Measurements from ENCODE around the gene NUDT2. TPM values are rescaled to one million over a fixed set of nuclear protein-coding genes. Genes with fewer than 3 reads are reported as not detected.

NUDT2 gene
- total RNA-seq, 2 donors from 2014 or later: 25.6 to 28.4 TPM

DNA sequence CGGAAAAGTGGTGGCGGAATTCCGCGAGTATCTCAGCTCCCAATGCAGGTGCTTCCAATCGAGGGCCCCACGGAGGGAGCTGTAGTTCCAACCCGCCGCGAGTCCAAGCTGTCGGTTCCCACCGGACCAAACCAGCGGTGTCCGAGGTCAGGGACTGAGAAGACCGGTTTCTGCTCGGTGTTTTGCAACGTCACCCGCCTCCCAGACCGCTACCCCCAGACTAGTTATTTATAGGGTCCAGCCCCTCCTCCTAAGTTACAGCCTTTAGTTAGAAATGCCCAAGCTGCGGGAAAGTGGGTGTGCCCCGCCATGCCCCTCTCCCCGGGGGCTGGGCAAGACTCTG, 48.0 kb downstream of the NUDT2 start:
- Histone ChIP-seq H3K27ac (peak overlapping the region; percentile 94), H3K9me3 (no peaks in the 10 kb centered on the region), H3K4me3 (peak overlapping the region; percentile 63), H3K4me1 (peaks cover 8% of the 10 kb centered on the region), H3K27me3 (no peaks in the 10 kb centered on the region), H3K36me3 (no peaks in the 10 kb centered on the region), H3K9ac (ENCODE audit: low read depth in 2 of 2, low read length in 2 of 2) (peak overlapping the region in 1 of 2 donors; percentile 97)
- DNase-seq: peak; percentile 67
- intact Hi-C loops (cut with DNase I): loop anchor here (5.0 kb wide), 1 partner anchor 120 kb away; no protein-coding TSS in a partner anchor
- TF ChIP-seq, protein P1, sequence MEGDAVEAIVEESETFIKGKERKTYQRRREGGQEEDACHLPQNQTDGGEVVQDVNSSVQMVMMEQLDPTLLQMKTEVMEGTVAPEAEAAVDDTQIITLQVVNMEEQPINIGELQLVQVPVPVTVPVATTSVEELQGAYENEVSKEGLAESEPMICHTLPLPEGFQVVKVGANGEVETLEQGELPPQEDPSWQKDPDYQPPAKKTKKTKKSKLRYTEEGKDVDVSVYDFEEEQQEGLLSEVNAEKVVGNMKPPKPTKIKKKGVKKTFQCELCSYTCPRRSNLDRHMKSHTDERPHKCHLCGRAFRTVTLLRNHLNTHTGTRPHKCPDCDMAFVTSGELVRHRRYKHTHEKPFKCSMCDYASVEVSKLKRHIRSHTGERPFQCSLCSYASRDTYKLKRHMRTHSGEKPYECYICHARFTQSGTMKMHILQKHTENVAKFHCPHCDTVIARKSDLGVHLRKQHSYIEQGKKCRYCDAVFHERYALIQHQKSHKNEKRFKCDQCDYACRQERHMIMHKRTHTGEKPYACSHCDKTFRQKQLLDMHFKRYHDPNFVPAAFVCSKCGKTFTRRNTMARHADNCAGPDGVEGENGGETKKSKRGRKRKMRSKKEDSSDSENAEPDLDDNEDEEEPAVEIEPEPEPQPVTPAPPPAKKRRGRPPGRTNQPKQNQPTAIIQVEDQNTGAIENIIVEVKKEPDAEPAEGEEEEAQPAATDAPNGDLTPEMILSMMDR (IDR thresholded peaks at IDR 0.05): no peak

DNA sequence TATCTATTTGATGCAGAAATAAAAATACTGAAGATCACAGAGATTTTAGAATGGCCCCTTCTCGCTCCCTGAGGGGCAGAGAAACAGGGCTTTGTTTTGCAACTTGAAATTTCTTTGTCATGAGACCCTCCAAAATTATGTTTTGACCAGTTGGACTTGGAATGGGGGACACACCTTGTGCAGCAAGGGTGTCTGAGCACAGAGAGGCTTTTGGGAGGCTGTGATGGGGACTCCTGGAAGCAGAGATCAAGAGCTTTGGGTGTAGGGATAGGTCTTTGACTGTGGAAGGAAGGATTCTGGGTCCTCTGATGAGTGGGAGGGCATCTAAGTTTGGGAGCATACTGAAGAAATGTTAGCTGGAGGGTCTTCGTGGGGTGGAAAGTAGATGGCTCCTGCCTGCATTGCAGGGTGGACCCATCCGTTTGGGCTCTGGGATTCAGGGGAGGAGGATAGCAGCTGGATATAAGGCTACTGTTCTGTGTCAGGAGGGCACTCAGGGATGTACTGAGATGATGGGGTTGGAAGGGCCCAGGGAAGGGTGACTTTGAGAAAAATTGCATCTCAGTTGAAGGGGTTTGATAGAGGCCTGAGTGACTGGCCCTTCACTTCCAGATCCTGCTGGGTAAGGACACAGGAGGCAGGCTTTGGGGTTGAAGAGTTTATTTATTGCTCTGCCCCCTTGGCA, 49.1 kb downstream of the NUDT2 start:
- Histone ChIP-seq H3K9me3 (no peaks in the 10 kb centered on the region), H3K27ac (no peak overlapping the region), H3K4me1 (peaks cover 8% of the 10 kb centered on the region), H3K27me3 (no peaks in the 10 kb centered on the region), H3K9ac (ENCODE audit: low read depth in 2 of 2, low read length in 2 of 2) (no peak overlapping the region), H3K4me3 (no peak overlapping the region), H3K36me3 (no peaks in the 10 kb centered on the region)
- TF ChIP-seq, protein P1 (IDR thresholded peaks at IDR 0.05): no peak
- DNase-seq: no peak
- intact Hi-C loops (cut with DNase I): loop anchor here (1.0 to 5.0 kb wide), 2 partner anchors 47 to 121 kb away; no protein-coding TSS in a partner anchor

DNA sequence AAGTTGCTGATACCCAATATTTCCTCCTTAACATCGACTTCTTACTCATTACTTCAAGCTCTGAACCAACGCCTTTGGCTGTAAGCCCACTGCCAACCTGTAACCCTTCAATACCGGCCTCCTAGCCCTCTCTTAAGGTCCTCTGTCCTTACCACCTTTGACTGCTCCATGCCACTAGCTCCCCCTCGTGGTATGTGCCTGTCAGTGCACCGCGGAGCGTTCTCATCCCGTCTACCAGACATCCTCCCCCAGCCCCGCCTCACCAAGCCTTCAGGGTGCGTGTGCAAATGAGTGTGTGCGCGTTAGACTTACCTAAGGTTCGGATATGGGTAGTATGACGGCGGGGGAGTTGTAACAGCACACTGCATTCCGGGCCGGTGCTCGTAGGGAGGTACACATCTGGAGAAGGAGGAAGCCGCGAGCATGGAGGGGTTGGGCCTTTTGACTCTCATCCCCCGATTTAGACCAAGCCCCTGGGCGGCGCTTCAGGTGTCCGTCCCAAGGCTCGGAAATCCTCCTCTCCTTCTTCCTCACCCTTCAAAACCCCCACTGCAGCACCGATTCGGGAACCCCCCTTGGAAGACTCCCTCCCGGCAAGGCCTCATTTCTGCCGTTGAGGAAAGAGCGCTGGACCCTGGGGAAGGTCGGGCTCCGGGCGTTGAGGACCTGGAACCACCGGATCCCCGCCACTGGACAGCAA, 50.1 kb downstream of the NUDT2 start:
- peak overlapping the region; percentile 69 for H3K4me3 ChIP-seq
- intact Hi-C loops (cut with DNase I): loop anchor here (1.0 to 5.0 kb wide), 2 partner anchors 48 to 122 kb away; no protein-coding TSS in a partner anchor
- H3K27ac ChIP-seq: peak overlapping the region; percentile 34
- DNase-seq: peak; percentile 97
- peaks cover 8% of the 10 kb centered on the region for H3K4me1 ChIP-seq
- H3K9ac ChIP-seq (ENCODE audit: low read depth in 2 of 2, low read length in 2 of 2): peak overlapping the region in 1 of 2 donors; percentile 80
- H3K27me3 ChIP-seq: no peaks in the 10 kb centered on the region
- no peaks in the 10 kb centered on the region for H3K36me3 ChIP-seq
- H3K9me3 ChIP-seq: no peaks in the 10 kb centered on the region
- TF ChIP-seq, protein P1 (IDR thresholded peaks at IDR 0.05): peak; percentile 96

DNA sequence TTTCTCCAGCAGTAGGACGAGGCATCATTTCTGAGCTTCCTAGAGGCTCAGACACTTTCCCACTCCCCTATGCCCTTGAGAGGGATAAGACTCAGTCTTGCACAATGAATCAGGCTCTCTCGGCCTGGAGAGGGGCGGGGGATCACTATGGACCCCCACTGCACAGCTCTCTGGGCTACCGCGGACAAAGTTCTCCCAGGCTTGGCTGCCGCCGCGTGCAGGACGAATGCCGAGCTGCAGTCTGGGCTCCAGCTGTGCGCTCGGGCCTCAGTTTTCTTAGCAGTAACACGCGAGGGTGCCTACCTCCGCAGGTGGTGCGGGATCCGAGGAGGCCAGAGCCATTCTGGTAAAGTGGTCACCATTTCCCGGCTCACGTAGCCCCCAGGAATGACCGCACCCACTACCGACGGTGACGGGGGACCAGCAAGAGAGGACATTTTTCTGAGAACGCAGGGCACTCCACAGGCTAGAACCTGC, 50.7 kb downstream of the NUDT2 start:
- H3K27ac ChIP-seq: peak overlapping the region; percentile 34
- peak; percentile 42 for DNase-seq
- H3K27me3 ChIP-seq: no peaks in the 10 kb centered on the region
- no peaks in the 10 kb centered on the region for H3K36me3 ChIP-seq
- peak overlapping the region; percentile 69 for H3K4me3 ChIP-seq
- H3K4me1 ChIP-seq: peaks cover 8% of the 10 kb centered on the region
- intact Hi-C loops (cut with DNase I): no loop called here
- H3K9me3 ChIP-seq: no peaks in the 10 kb centered on the region
- TF ChIP-seq, protein P1 (IDR thresholded peaks at IDR 0.05): no peak
- peak overlapping the region; percentile 31 to 80 for H3K9ac ChIP-seq (ENCODE audit: low read depth in 2 of 2, low read length in 2 of 2)

DNA sequence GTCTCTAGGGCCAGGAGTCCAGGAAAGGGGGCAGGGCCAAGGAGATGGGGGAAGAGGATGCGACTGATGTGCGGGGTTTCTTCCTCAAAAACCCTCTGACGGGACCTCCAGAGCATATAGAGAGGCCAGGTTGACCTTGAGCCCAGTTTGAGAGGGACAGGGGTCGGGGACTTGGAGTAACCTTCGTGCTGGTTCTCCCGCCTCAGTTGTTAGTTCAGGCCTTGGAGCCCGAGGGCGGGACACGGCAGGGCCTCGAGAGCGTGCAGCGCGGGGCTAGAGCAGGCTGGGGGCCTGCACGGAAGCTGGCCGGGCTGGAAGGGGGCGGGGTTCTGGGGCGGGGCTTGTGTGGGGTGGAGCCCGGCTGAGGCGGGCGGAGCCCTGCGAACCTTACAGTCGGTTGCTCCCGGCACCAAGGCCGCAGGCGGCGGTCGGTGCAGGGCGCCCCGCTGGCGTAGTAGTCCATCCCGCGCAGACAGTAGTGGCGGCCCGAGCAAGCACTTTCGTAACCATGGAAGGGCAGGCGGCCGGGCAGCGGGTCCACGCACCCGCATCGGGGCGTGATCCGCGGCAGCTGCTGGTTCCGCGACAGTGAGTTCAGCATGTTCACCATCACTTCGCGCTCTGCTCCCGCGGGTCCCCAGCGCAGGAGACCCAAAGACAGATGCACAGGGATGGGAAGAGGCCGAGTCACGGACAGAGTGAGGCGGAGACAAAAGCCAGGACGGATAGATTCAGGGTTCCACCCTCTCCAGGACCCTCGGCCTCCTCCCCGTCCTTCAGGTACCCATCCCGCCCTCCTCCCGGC, 51.3 kb downstream of the NUDT2 start:
- H3K27ac ChIP-seq: peak overlapping the region; percentile 34
- peak; percentile 89 for DNase-seq
- peak overlapping the region; percentile 71 to 86 for H3K9ac ChIP-seq (ENCODE audit: low read depth in 2 of 2, low read length in 2 of 2)
- H3K4me1 ChIP-seq: peaks cover 8% of the 10 kb centered on the region
- H3K4me3 ChIP-seq: peak overlapping the region; percentile 69
- TF ChIP-seq, protein P1 (IDR thresholded peaks at IDR 0.05): no peak
- H3K9me3 ChIP-seq: no peaks in the 10 kb centered on the region
- intact Hi-C loops (cut with DNase I): no loop called here
- H3K27me3 ChIP-seq: no peaks in the 10 kb centered on the region
- no peaks in the 10 kb centered on the region for H3K36me3 ChIP-seq
